Measurements from ENCODE around the gene SLC26A4. TPM values are rescaled to one million over a fixed set of nuclear protein-coding genes. Genes with fewer than 3 reads are reported as not detected.

Gene SLC26A4
- total RNA-seq, 1 experiment from 2014 or later = 0.24 TPM

DNA sequence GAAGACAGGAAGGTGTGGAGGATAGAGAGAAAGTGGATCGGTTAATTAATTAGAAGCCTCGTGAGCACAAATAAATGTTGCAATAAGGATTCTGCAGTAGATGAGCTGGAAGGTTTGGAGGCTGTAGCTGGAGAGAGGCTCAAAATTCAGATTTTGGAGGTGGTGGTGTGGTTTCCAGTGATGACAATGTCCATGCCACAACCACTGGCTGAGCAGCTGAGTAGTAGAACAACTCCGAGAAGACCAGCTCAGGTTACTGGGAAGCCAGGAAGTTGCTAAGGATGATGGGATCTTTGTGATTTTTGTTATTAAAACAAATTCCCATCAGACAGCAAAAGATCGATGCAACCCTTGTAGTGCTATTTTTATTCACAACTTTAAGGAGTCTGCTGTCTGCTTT is 7.7 kb downstream of the SLC26A4 start:
- Histone ChIP-seq H3K27ac (no peak overlapping the region), H3K9me3 (replicated peaks) (no peaks in the 10 kb centered on the region), H3K36me3 (no peaks in the 10 kb centered on the region), H3K27me3 (replicated peaks) (peaks cover 3% of the 10 kb centered on the region), H3K4me3 (no peak overlapping the region), H3K4me1 (replicated peaks) (no peaks in the 10 kb centered on the region)
- DNase-seq (ENCODE audit: low read depth in 1 of 2, low spot score in 2 of 2) = no peak

DNA sequence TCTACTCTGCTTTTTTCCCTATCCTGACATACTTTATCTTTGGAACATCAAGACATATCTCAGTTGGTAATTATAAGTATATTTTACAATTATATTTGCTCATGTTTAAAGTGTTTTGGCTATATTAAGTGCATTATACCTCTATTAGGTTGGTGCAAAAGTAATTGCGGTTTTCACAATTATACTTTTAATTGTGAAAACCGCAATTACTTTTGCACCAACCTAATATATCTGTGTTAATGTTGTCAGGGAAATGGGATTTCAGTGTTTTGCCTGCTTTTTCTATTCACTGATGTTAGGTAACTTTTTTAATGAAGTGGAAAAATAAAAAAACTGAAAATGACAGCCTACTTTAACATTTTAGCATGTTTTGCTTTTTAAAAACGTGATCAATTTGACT is 11.6 kb downstream of the SLC26A4 start:
- no peaks in the 10 kb centered on the region for H3K9me3 ChIP-seq (replicated peaks)
- no peaks in the 10 kb centered on the region for H3K36me3 ChIP-seq
- H3K4me1 ChIP-seq (replicated peaks) = no peaks in the 10 kb centered on the region
- H3K27ac ChIP-seq = no peak overlapping the region
- no peak for DNase-seq (ENCODE audit: low read depth in 1 of 2, low spot score in 2 of 2)
- H3K4me3 ChIP-seq = no peak overlapping the region
- H3K27me3 ChIP-seq (replicated peaks) = peaks cover 3% of the 10 kb centered on the region

DNA sequence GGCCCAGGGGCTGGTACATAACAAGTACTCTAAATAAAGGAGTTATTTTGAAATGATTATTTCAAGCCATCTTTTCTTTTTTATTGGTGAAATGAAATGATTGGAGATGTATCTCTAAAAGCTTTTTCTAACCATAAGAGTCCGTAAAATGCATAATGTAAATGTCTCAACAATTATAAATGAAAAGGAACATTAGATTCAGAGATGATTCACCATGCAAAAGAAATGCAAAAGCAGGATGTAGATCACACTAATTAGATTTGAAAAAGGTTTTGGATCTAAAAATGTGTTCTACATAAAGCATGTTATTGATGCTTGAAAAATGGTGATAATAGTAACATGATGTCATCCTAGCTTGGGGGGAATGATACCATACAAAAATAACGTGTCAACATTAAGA is 15.6 kb downstream of the SLC26A4 start:
- no peaks in the 10 kb centered on the region for H3K9me3 ChIP-seq (replicated peaks)
- no peak overlapping the region for H3K27ac ChIP-seq
- H3K36me3 ChIP-seq = no peaks in the 10 kb centered on the region
- no peak for DNase-seq (ENCODE audit: low read depth in 1 of 2, low spot score in 2 of 2)
- no peaks in the 10 kb centered on the region for H3K4me1 ChIP-seq (replicated peaks)
- H3K4me3 ChIP-seq = no peak overlapping the region
- H3K27me3 ChIP-seq (replicated peaks) = no peaks in the 10 kb centered on the region; the same call in none of the 2 replicates

DNA sequence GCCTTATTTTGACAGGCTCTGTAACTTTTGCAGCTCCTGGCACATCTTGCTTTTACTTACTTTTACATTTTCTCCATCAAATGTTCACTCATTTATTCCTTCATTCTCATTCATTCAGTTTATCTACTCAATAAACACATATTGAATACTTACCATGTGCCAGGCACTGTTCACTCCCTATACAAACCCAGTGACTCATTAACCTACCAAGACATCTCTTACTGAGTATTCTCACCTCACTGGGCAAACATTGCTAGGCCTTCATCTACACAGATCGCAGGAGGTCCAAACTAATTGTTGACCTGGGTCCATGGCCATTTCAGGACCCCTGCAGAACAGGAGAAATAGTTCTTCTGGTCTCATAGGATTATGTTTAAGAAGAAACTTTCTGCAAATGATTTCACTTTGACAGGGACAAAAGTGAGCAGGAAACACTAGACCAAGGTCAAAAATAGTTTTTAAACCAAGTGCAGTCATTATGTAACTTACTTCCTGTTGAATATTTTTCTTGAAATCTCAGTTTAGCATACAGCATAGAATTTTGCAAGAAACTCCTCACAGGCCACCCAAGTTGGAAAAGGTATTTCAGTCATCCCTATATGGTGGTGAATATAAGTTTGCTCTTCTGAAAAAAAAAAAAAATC is 17.6 kb downstream of the SLC26A4 start:
- Histone ChIP-seq H3K36me3 (no peaks in the 10 kb centered on the region), H3K4me3 (no peak overlapping the region), H3K4me1 (replicated peaks) (no peaks in the 10 kb centered on the region), H3K27me3 (replicated peaks) (no peaks in the 10 kb centered on the region; the same call in 1 of the 2 replicates), H3K27ac (no peak overlapping the region), H3K9me3 (replicated peaks) (no peaks in the 10 kb centered on the region)
- no peak for DNase-seq (ENCODE audit: low read depth in 1 of 2, low spot score in 2 of 2)

DNA sequence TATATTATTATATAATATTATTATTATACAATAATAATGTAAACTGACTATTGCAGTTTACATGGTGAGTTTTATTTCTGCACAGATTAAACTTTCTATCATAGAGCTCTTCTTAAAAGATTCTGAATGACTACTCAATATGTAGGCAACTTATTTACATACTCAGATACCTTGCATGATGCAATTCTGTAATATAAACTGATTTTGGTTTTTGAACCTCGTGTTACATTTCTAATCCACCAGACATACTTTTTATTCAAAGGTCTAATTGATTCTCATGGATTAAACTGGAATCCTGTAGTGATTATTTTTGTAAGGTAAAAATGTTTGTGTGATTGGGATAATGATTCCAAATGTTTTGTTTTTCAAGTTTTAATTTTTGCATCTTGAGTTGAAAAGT is 19.9 kb downstream of the SLC26A4 start:
- H3K4me1 ChIP-seq (replicated peaks) = no peaks in the 10 kb centered on the region
- no peak overlapping the region for H3K27ac ChIP-seq
- no peak overlapping the region for H3K4me3 ChIP-seq
- no peaks in the 10 kb centered on the region for H3K9me3 ChIP-seq (replicated peaks)
- no peaks in the 10 kb centered on the region for H3K27me3 ChIP-seq (replicated peaks)
- DNase-seq (ENCODE audit: low read depth in 1 of 2, low spot score in 2 of 2) = no peak
- no peaks in the 10 kb centered on the region for H3K36me3 ChIP-seq

DNA sequence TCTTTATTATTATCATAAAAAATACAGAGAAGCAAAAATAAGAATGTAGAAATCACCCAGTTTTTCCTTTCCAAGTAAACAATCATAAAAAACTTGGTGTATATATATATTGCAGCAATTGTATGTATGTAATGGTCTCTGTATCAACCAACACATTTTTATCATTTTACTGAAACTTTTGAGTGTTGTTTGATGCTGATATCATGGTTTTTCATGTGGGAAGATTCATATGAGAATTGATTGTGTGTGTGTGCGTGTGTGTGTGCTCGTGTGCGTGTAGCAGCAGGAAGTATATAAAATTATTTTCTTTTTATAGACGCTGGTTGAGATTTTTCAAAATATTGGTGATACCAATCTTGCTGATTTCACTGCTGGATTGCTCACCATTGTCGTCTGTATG is 22.3 kb downstream of the SLC26A4 start:
- H3K4me3 ChIP-seq = no peak overlapping the region
- H3K4me1 ChIP-seq (replicated peaks) = peaks cover 6% of the 10 kb centered on the region; the same call in 1 of the 2 replicates
- 0 out of 2 replicates have a peak, but pooled peaks cover 3% of the 10 kb centered on the region for H3K9me3 ChIP-seq (replicated peaks)
- no peaks in the 10 kb centered on the region for H3K36me3 ChIP-seq
- H3K27me3 ChIP-seq (replicated peaks) = no peaks in the 10 kb centered on the region
- no peak for DNase-seq (ENCODE audit: low read depth in 1 of 2, low spot score in 2 of 2)
- no peak overlapping the region for H3K27ac ChIP-seq

DNA sequence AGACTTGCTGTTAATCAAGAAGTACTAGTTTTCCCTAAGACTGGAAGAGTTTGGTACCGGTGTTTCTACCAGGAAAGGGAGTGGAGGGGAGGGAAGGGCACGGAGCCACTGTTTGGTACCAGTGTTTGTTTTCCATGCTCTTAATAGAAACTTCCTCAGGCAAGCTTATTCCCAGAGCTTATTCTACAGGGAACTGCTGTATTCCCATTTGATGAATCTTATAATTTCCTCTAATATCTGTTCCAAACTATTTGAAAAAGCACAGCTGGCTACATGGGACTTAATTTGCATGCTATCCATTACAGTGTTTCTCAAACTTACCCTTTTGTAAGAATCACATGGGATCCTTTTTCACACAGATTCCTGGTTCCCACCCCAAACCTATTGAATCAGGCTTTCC is 23.7 kb downstream of the SLC26A4 start:
- Histone ChIP-seq H3K4me3 (no peak overlapping the region), H3K36me3 (no peaks in the 10 kb centered on the region), H3K9me3 (replicated peaks) (0 out of 2 replicates have a peak, but pooled peaks cover 3% of the 10 kb centered on the region), H3K27me3 (replicated peaks) (no peaks in the 10 kb centered on the region), H3K27ac (no peak overlapping the region), H3K4me1 (replicated peaks) (peaks cover 6% of the 10 kb centered on the region; the same call in 1 of the 2 replicates)
- no peak for DNase-seq (ENCODE audit: low read depth in 1 of 2, low spot score in 2 of 2)

DNA sequence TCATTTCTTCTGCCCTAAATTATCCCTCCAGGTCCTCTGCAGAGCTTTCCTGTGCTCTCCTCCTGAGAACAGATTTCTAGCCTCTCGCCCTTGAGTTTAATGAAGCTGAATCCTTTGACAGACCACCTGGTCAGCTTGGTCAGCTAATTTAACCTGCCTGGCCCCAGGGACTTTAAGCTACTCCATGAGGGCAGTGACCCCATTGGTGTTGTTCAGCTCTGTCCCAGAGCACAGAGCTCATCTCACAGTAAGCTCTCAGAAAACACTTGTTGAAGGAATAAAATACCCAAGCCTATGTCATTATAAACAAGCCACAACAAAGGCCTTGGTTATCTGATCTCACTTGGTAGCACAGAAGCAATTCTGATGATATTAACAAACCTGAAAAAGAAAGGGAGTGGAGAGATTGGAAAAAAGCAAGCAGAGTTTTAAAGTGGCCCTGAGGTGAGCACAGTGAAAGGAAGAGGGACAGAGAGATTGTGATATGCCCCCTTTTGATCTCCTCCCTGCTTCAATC is 24.4 kb downstream of the SLC26A4 start:
- Histone ChIP-seq H3K9me3 (replicated peaks) (0 out of 2 replicates have a peak, but pooled peaks cover 3% of the 10 kb centered on the region), H3K27ac (no peak overlapping the region), H3K27me3 (replicated peaks) (no peaks in the 10 kb centered on the region), H3K4me1 (replicated peaks) (peaks cover 6% of the 10 kb centered on the region; the same call in 1 of the 2 replicates), H3K4me3 (no peak overlapping the region), H3K36me3 (no peaks in the 10 kb centered on the region)
- DNase-seq (ENCODE audit: low read depth in 1 of 2, low spot score in 2 of 2) = no peak

DNA sequence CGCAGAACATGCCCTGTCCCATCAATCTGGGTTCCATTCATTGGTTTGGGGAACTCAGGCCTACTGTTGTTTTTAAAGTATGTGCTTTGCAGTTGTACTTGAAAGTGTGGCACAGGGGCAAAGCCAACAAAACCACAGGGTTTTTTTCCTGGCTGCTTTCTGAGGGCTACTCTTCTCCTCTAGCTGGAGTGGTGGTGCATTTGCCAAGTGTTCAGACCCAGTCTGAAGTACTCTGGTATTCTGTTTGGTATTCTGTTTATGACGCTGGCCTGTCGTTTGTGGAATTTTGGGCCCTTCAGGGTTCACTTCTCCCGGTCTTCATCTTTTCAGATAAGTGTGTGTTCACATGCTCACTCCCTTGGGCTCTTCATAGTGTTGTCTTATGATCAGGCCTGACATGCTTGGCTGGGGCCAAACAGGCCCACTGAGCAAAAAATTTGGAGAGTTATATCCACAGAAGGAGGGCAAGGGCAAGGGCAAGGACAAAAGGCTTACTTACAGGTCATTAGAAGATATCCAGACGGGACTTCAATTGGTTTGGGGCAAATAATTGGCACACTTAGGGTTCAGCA is 26.3 kb downstream of the SLC26A4 start:
- Histone ChIP-seq H3K27me3 (replicated peaks) (no peaks in the 10 kb centered on the region), H3K4me3 (no peak overlapping the region), H3K4me1 (replicated peaks) (peaks cover 6% of the 10 kb centered on the region; the same call in 1 of the 2 replicates), H3K36me3 (no peaks in the 10 kb centered on the region), H3K9me3 (replicated peaks) (0 out of 2 replicates have a peak, but pooled peaks cover 3% of the 10 kb centered on the region), H3K27ac (no peak overlapping the region)
- no peak for DNase-seq (ENCODE audit: low read depth in 1 of 2, low spot score in 2 of 2)

DNA sequence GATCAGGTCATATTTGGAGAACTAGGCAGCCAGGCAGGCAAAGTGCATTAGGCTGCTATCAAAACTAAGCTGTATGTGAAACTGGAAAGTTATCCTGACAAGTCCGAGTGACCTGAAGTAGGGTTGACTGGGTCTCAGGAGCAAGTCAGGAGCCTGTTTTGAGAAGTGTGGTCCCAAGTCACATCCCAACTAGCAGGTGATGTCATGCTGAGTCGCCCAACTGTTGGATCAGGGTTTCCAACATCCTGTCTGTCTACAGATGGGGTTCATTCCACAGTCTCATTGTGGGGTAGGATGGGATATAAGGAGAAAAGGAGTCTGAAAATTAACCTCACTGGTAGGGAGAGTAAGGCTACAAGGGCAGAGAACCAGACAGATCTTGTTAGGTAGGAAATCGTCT is 27.0 kb downstream of the SLC26A4 start:
- 0 out of 2 replicates have a peak, but pooled peaks cover 3% of the 10 kb centered on the region for H3K9me3 ChIP-seq (replicated peaks)
- H3K27ac ChIP-seq = no peak overlapping the region
- no peaks in the 10 kb centered on the region for H3K36me3 ChIP-seq
- no peaks in the 10 kb centered on the region for H3K27me3 ChIP-seq (replicated peaks)
- H3K4me3 ChIP-seq = no peak overlapping the region
- H3K4me1 ChIP-seq (replicated peaks) = peaks cover 6% of the 10 kb centered on the region; the same call in 1 of the 2 replicates
- peak; percentile 7 to 44 for DNase-seq (ENCODE audit: low read depth in 1 of 2, low spot score in 2 of 2)

DNA sequence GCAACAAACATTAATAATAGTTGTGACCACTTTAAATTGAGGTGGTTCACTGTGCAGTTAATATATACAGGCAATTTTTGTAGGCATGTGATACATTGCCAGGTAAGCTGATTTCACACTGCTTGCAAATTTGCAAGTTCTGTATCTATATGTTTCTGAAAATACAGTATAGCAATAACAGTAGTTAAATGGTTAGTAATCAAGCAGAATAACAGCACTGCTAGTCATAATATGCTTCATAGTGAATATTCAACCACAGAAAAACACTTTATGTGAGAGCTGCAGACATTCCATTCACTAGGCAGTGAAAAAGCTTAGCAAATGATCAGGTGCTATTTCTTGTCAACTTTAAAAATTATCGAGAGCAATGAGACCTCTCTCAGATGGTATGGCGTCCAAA is 28.9 kb downstream of the SLC26A4 start:
- H3K36me3 ChIP-seq = no peaks in the 10 kb centered on the region
- no peak overlapping the region for H3K27ac ChIP-seq
- H3K4me3 ChIP-seq = no peak overlapping the region
- peaks cover 6% of the 10 kb centered on the region; the same call in 1 of the 2 replicates for H3K4me1 ChIP-seq (replicated peaks)
- 0 out of 2 replicates have a peak, but pooled peaks cover 3% of the 10 kb centered on the region for H3K9me3 ChIP-seq (replicated peaks)
- H3K27me3 ChIP-seq (replicated peaks) = no peaks in the 10 kb centered on the region
- no peak for DNase-seq (ENCODE audit: low read depth in 1 of 2, low spot score in 2 of 2)

DNA sequence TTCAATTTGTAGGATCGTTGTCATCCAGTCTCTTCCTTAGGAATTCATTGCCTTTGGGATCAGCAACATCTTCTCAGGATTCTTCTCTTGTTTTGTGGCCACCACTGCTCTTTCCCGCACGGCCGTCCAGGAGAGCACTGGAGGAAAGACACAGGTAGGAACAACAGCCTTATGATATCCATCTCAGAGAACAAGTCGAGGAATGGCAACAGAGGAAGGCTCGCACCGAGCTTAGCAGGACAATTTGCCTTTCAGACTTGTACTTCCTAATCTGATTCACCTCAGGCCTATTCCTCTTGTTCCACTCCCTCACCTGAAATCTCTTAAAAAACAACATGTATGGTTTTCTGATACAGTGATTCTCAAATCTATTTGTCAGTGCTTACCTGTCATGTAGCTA is 29.5 kb downstream of the SLC26A4 start:
- Histone ChIP-seq H3K9me3 (replicated peaks) (0 out of 2 replicates have a peak, but pooled peaks cover 3% of the 10 kb centered on the region), H3K36me3 (no peaks in the 10 kb centered on the region), H3K27me3 (replicated peaks) (no peaks in the 10 kb centered on the region), H3K27ac (no peak overlapping the region), H3K4me1 (replicated peaks) (peaks cover 6% of the 10 kb centered on the region; the same call in 1 of the 2 replicates), H3K4me3 (no peak overlapping the region)
- no peak for DNase-seq (ENCODE audit: low read depth in 1 of 2, low spot score in 2 of 2)

DNA sequence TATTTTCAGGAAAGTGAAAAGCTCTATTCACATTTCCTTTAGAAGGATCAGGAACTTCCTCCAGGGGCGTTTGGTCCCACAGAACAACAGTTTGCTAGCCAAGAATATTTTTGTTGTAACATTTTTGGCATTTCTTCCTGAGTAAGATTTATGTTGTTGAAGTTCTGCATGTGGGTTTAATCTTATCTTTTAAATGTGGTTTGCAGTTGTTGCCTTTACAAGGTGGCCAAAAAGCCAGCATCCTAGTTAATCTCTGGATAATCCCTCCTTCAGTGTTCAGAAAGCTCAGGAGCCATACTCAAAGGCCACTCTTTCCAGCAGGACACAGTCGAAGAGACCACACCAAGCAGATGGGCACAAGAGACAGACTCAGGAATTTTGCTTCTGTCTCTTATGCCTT is 30.0 kb downstream of the SLC26A4 start:
- Histone ChIP-seq H3K27ac (no peak overlapping the region), H3K4me3 (no peak overlapping the region), H3K36me3 (no peaks in the 10 kb centered on the region), H3K4me1 (replicated peaks) (peaks cover 6% of the 10 kb centered on the region; the same call in 1 of the 2 replicates), H3K27me3 (replicated peaks) (no peaks in the 10 kb centered on the region), H3K9me3 (replicated peaks) (0 out of 2 replicates have a peak, but pooled peaks cover 3% of the 10 kb centered on the region)
- no peak for DNase-seq (ENCODE audit: low read depth in 1 of 2, low spot score in 2 of 2)

DNA sequence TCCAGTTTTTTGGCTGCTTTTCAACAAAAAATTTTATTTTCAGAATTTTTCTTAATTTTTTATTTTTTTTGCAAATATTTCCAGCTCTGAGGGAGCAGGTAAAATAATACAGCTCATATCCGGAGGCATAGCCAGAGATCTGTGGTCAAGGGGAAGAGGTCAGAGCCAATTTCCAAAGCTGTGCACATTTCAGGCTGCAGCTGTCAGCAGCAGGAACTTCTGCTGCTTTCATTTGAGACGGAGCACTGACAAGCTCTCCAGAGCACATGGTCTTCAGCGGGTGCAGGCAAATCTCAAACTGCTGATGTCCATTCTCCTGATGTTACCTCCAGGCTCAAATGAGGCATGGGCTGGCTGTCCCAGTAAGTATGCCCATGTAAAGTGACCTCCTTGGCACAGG is 31.1 kb downstream of the SLC26A4 start:
- Histone ChIP-seq H3K4me3 (no peak overlapping the region), H3K4me1 (replicated peaks) (peaks cover 6% of the 10 kb centered on the region; the same call in 1 of the 2 replicates), H3K36me3 (no peaks in the 10 kb centered on the region), H3K27ac (no peak overlapping the region), H3K27me3 (replicated peaks) (no peaks in the 10 kb centered on the region), H3K9me3 (replicated peaks) (0 out of 2 replicates have a peak, but pooled peaks cover 3% of the 10 kb centered on the region)
- no peak for DNase-seq (ENCODE audit: low read depth in 1 of 2, low spot score in 2 of 2)
